Glomerular visceral epithelial cell (primary cell): Measurements from ENCODE around the gene SMIM33.
"Not testable (repeated sequence)": the region's sequence is repeated elsewhere in the genome, so short reads cannot be mapped to it uniquely, and the experiment has no call there.

Source experiments
- DNase-seq: peaks from one replicate; pipeline ENCODE4 v3.0.0-alpha.2; 2016; ENCODE audit errors: extremely low spot score

SMIM33 gene

GRCh38 chr5:139470821-139471300, at the start of gene SMIM33:
SMIM33 (plus strand) TSS chr5:139471004; CDS start chr5:139471122, 118 bp downstream.
- DNase-seq = no peak

DNA sequence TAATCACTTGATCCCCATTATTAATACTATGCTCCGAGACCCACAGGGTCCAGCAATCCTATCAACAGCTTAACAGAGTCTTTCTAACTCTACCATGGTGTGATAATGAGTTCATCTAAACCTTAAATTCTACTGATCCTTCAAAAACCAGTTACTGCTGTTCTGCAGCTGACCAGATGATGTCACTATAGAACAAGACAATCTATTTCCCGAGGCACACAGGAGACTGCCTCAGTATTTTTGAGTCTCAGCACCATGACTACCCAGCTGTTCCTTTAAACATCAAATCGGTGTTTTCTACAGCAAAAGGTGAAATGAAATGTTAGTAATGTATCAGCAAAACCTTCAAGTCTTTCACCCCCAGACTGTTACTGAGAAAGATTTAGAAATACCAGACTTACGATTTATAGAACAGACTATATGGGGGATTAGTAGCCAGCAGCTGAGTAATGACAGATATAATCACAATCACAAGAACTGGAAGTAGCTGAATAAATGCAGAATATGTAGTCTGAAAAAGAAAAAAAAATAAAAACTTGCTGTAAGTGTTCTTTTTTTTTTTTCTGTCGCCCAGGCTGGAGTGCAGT, 48.4 kb upstream of the SMIM33 start:
- peak; percentile 77 for DNase-seq

DNA sequence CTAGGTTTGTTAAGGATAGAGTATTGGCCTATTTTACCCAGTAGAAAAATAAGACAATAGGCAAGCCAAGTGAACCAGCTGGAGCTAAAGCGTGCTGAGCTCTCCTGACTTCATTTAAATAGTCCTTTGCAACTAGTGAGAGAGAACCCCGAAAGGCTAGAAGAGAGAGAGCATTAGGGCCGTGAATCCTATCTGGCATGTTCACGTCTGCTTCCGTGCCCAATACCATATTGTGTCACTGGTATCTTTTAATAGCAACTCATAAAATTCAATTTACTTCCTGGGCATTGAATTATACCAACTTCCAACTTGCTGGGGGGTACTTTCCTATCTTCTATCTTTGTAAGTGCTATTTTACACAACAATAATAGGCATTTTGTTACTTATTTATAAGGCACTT, 45.3 kb upstream of the SMIM33 start:
- no peak for DNase-seq

DNA sequence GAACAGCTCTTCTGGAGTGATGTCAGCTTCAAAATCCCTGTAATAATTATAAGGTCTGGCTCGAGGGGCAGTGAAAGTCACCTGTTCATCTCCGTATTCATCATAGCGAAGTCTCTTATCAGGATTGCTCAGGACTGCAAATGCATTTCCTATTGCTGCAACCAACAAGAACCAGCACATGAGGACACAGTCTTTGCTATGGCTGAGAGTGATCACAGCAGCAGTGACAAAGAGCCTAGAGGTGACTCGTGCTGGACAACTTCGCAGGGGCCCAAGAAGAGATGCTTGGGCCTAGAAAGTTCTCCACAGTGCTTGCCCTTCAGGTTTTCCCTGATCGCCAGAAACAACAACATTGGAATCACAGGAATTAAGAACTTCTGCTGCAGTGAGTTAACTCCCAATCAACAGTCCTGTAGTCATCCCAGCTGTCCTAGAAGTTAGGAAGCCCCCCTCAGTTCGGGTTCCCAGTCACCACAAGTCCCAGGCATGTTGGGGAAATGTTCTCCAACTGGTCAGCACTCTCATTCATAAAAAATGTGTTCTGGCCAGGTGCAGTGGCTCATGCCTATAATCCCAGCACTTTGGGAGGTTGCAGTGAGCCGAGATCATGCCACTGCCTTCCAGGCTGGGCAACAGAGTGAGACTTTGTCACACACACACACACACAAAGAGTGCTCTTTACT, 44.5 kb upstream of the SMIM33 start:
- DNase-seq = peak; percentile 49

DNA sequence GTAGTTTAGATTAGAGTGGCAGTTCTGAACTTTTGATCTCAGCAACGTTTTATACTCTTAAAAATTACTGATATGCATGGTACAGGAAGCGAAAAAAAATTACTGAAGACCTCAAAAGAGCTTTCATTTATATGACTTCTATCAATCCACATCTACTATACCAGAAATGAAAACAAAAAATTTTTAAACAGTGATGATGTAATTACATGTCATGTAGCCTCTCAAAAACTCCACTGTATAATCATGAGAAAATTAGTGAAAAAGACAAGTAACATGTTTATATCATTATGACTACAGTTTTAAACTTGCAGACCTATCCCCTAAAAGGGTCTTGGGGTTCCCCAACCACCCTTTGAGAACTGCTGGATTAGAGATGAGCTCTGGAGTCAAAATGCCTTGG, 40.8 kb upstream of the SMIM33 start:
- no peak for DNase-seq

DNA sequence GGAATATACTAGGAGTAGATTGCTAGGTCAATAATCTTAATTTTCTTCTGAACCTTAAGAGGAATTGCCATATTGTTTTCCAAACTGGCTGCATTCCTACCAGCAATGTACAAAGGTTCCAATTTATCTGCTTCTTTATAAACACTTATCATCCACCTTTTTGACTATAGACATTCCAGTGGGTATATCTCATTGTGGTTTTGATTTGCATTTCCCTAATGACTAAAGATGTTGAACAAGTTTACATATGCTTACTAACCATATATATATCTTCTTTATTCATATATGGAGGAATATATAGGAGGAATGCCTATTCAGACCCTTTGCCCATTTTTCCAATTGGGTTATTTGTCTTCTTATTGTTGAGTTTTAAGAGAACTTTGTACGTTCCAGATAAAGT, 39.1 kb upstream of the SMIM33 start:
- no peak for DNase-seq

DNA sequence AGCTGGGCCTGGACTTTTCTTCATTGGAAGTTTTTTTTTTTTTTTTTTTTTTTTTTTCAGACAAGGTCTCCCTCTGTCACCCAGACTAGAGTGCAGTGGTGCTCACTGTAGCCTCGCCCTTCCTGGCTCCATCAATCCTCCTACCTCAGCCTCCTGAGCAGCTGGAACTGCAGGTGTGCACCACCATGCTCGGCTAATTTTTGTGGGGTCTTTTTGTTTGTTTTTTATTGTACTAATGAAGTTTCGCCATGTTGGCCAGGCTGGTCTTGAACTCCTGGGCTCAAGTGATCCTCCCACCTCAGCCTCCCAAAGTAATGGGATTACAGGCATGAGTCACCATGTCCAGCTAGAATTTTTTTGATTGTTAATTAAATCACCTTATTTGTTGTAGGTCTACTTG, 35.1 kb upstream of the SMIM33 start:
- DNase-seq = no peak

GRCh38 chr5:139438707-139439012, 32.1 kb upstream of the SMIM33 start:
- no peak for DNase-seq

DNA sequence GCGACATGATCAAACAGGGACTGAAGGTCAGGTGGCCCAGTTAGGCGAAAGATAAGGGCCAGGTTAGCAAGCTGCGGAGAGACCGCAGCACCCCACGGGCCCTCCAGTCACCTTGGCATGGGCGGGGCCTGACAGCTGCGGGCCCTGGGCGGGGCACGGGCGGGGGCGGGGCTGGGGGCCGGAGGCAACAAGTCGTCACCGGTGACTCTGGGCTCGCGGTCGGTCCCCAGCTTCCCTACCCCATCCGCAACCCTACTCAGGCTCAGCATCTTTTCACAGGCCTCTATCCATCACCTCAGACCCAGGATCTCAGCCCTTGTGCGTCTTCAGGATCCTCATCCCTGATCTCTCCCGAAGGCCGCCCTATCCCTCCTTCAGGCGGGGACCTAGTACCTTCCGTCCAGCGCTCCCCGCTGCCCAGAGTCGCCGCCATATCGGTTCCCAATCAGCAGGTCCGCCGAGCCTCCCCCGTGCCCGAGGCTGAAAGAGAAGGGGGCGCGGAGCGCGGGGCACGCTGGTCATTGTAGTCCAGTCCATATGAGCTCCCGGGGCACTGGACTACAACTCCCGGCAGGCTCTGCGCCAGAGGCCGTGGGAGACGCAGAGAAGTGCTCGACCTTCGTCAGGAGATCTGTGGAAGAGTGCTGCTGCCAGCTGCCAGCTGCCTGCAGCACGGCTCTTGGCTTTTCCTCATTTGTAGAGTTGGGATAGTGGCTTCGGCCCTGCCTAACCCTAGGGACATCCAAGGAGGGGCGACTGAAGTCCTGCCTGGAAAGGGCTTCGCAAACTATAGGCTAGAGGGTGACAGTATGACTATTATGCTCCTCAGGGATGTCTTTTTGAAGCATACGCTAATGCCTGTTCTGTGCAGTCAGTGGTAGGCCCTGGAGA, 31.5 kb upstream of the SMIM33 start, which contains the start of gene DNAJC18:
DNAJC18 (minus strand) TSS at position 513 of the 891 bp plus-strand sequence; CDS start at position 433, 80 bp downstream.
- peak; percentile 88 for DNase-seq

DNA sequence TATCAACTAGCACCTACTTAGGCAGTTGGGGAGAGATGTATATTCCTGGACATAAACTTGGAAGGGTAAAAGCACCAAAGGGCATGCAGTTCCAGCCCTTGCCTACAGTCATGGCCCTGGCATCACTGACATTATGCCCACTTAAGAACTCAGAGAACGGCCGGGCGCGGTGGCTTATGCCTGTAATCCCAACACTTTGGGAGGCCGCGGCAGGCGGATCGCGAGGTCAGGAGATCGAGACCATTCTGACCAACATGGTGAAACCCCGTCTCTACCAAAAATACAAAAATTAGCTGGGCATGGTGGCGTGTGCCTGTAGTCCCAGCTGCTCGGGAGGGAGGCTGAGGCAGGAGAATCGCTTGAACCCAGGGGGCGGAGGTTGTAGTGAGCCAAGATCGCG, 30.4 kb upstream of the SMIM33 start:
- DNase-seq = not testable (repeated sequence)

DNA sequence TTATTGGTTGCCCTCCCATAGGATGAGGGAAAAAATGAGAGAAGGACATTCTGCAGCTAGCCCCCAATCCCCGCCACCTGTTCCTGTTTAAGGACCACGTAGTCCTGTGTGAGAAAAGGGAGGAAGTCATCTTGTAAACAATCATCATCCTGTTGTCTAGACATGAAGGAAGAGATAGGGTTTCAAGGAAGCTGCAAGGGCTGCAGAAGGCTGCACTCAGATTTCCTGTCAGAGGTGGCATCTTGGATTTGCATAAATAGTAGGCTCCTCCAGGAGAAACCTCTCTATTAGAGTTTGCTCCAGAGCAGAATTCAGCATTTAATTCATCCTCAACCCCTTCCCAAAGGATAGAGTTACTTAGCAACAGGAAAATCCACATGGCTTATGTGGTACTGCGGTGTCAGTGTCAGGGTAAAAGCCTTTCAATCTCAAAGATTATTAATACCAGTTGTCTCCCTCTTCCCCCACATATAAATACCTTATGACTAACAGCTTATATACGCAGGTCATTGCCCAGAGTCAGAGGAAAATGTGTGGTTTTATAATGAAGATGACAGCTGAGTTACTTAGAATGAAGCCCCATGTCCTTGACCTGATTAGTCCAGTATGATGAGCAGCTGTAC, 26.9 kb upstream of the SMIM33 start:
- peak; percentile 76 for DNase-seq

DNA sequence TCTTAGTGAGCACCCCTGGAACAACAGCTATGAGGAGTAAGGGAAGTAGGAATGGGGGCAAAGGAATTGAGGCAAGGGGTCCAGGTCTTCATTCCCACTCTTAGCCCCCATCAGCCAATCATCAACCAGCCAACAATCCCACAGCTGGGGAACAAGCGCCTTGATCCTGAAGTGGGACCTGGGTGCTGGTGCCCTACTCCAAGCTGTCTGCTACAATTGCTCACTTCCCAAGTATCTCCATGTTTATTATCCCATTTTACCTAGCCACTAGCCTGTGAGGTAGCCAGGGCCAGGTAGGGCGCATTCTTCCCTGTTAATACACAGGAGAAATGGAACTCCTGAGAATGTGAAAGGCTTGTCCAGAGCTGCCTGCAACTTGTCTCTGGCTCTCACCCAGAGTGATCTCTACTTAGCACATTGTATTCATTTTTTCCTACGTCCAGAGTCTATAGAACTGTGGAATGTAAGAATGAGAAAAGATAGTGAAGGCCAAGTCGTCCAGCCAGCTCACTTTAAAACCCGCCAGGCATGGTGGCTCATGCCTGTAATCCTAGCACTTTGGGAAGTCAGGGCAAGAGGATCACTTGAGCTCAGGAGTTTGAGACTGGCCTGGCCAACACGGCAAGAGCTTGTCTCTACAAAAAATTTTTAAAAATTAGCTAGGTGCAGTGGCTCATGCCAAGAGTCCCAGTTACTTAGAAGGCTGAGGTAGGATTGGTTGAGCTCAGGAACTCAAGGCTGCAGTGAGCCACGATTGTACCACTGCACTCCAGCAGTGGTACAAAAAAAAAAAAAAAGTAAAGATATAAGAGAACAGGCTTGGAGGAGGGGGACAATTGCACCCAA, 25.3 kb upstream of the SMIM33 start:
- DNase-seq = no peak

DNA sequence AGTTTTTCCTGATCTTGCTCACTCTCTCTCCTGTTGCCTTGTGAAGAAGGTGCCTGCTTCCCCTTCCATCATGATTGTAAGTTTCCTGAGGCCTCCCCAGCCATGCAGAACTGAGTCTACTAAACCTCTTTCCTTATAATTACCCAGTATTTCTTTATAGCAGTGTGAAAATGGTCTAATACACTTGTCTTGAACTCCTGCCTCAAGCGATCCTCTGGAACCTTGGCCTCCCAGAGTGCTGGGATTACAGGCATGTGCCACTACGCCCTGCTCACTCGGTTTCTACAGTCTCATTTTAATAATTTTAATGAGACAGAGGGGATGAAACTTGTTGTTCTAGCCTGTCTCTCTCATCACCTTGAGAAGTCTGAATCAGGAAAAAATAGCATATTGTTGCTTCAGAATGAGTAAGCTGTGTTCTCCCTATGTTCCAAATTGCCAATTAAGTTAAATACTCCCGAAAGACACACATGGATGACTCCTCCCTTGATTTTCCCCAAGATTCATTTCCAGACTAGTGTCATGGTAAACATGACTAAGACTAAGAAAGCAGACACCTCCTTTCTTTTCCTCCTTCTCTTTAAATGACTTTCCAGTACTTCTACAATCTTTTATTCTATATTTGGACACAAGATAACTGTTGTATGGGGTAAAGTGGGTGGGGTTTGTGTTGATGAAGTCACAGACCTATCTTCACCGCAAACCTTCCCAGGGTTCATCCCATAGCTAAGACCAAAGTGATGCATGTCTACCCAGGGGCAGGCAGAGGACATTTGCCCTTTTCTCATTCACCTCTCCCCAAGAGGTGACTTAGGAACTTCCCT, 23.6 kb upstream of the SMIM33 start:
- no peak for DNase-seq

GRCh38 chr5:139451176-139451575, 19.6 kb upstream of the SMIM33 start:
- DNase-seq = no peak

DNA sequence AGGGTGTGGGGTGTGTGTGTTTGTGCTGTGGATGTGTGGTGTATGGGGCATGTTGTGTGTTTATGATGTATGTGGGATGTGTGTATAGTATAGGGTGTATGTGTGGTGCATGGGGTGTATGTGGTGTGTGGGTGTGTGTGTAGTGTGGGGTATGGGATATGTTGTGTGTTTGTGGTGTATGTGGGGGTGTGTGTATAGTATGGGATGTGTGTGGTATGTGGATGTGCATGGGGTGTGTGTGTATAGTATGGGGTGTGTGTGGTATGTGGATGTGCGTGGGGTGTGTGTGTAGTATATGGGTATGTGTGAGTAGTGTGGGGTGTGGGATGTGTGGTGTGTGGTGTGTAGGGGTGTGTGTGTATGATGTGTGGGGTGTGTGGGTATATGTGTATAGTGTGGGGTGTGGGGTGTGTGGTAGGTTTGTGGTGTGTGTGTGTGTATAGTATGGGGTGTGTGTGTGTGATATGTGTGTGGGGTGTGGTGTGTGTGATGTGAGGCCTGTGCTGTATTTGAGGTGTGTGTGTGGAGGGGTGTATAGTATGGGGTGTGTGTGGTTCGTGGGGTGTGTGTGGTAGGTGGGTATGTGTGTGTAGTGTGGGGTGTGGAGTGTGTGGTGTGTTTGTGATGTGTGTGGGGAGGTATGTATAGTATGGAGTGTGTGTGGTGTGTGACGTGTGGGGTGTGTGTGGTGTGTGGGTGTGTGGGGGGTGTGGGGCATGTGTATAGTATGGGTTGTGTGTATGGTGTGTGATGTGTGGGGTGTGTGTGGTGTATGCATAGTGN, 18.7 kb upstream of the SMIM33 start:
- DNase-seq = no peak

- no peak for DNase-seq
These were observed 16.9 kb upstream of the SMIM33 start for GRCh38 chr5:139453683-139454567.

GRCh38 chr5:139454568-139455290, 16.1 kb upstream of the SMIM33 start:
- no peak for DNase-seq

- no peak for DNase-seq
These were observed 14.0 kb upstream of the SMIM33 start for GRCh38 chr5:139456776-139457175.
